GM23338 (cell line): ENCODE measurements around the gene ABCC1. TPM values are rescaled to one million over a fixed set of nuclear protein-coding genes. Genes with fewer than 3 reads are reported as not detected.

Experiments used
- ATAC-seq: fragments of 200-7000 bp; cut with Tn5 transposase; 3 replicates; pipeline ENCODE4 v1.9.1; 2020
- DNase-seq: peaks from one replicate; pipeline ENCODE4 v3.0.0-alpha.2; 2015; ENCODE audit warnings: low spot score
- H2AFZ ChIP-seq: fragments of 200-600 bp; sonication (generic); 2 replicates; pipeline ENCODE4 v1.8.0; 2016; ENCODE audit warnings: antibody characterized with exemption, mild to moderate bottlenecking, moderate library complexity
- H3F3A ChIP-seq: fragments of 200-600 bp; sonication (generic); replicated peaks from 2 replicates; pipeline ENCODE4 v1.8.0; 2017; ENCODE audit warnings: antibody characterized with exemption, mixed run types, low read depth
- H3K27ac ChIP-seq: fragments of 200-600 bp; sonication (generic); 2 replicates; pipeline ENCODE4 v1.6.1; 2016; ENCODE audit warnings: low read depth
- H3K27me3 ChIP-seq: fragments of 200-600 bp; sonication (generic); 2 replicates; pipeline ENCODE4 v1.8.0; 2016; ENCODE audit warnings: mild to moderate bottlenecking, mixed run types, moderate library complexity; ENCODE audit not compliant: insufficient read depth
- H3K36me3 ChIP-seq: fragments of 200-600 bp; sonication (generic); 2 replicates; pipeline ENCODE4 v1.8.0; 2016; ENCODE audit warnings: mild to moderate bottlenecking; ENCODE audit not compliant: insufficient read depth
- H3K4me1 ChIP-seq: fragments of 200-600 bp; sonication (generic); 2 replicates; pipeline ENCODE4 v1.8.0; 2016; ENCODE audit warnings: mild to moderate bottlenecking, moderate library complexity; ENCODE audit not compliant: insufficient read depth
- H3K4me2 ChIP-seq: fragments of 200-600 bp; sonication (generic); 2 replicates; pipeline ENCODE4 v1.7.1; 2017; ENCODE audit warnings: mixed run types
- H3K4me3 ChIP-seq: fragments of 200-600 bp; sonication (generic); 2 replicates; pipeline ENCODE4 v1.6.1; 2016; ENCODE audit warnings: mixed run types
- H3K79me2 ChIP-seq: fragments of 200-600 bp; sonication (generic); replicated peaks from 2 replicates; pipeline ENCODE4 v1.8.0; 2017; ENCODE audit warnings: mild to moderate bottlenecking; ENCODE audit not compliant: insufficient read depth
- H3K9me2 ChIP-seq: fragments of 200-600 bp; sonication (generic); 2 replicates; pipeline ENCODE4 v1.8.0; 2017; ENCODE audit not compliant: insufficient read depth
- H4K20me1 ChIP-seq: fragments of 200-600 bp; sonication (generic); replicated peaks from 2 replicates; pipeline ENCODE4 v1.8.0; 2017; ENCODE audit warnings: mild to moderate bottlenecking; ENCODE audit not compliant: insufficient read depth
- H3K27ac Mint-ChIP-seq: 2 replicates; pipeline ENCODE4 v1.8.0; 2020; ENCODE audit warnings: inconsistent platforms, mild to moderate bottlenecking, moderate library complexity, mixed read lengths
- H3K27me3 Mint-ChIP-seq: 3 replicates; pipeline ENCODE4 v1.8.0; 2022; ENCODE audit warnings: low read depth, mild to moderate bottlenecking, moderate library complexity, mixed read lengths, inconsistent platforms; ENCODE audit not compliant: insufficient read depth, poor library complexity
- H3K36me3 Mint-ChIP-seq: 3 replicates; pipeline ENCODE4 v1.8.0; 2021; ENCODE audit warnings: low read depth, mild to moderate bottlenecking, inconsistent platforms, moderate library complexity, mixed read lengths
- H3K4me1 Mint-ChIP-seq: 3 replicates; pipeline ENCODE4 v1.8.0; 2020; ENCODE audit warnings: mild to moderate bottlenecking, inconsistent platforms, mixed read lengths
- H3K4me3 Mint-ChIP-seq: 3 replicates; pipeline ENCODE4 v1.8.0; 2021; ENCODE audit warnings: moderate library complexity, mild to moderate bottlenecking, inconsistent platforms, mixed read lengths
- H3K9me3 Mint-ChIP-seq: 3 replicates; pipeline ENCODE4 v1.8.0; 2020; ENCODE audit warnings: moderate library complexity, mild to moderate bottlenecking, inconsistent platforms, mixed read lengths
- CREB1 ChIP-seq: fragments of 250-450 bp; sonication (Bioruptor Pico); IDR thresholded peaks from 2 replicates; pipeline ENCODE4 v1.5.0; 2020; ENCODE audit warnings: low read depth, mild to moderate bottlenecking, moderate library complexity
- EZH2 ChIP-seq: fragments of 200-600 bp; sonication (generic); IDR thresholded peaks from one replicate; pipeline ENCODE4 v1.8.0; 2017; ENCODE audit warnings: antibody characterized with exemption, mild to moderate bottlenecking, low read depth; ENCODE audit not compliant: unreplicated experiment
- EZH2phosphoT487 ChIP-seq: fragments of 200-600 bp; sonication (generic); IDR thresholded peaks from one replicate; pipeline ENCODE4 v1.8.1; 2018; ENCODE audit warnings: antibody characterized with exemption; ENCODE audit not compliant: unreplicated experiment
- JUNB ChIP-seq: IDR thresholded peaks from one replicate; pipeline ENCODE4 v1.6.1; 2016; ENCODE audit warnings: antibody characterized with exemption; ENCODE audit not compliant: unreplicated experiment
- NANOG ChIP-seq: IDR thresholded peaks from 2 replicates; pipeline ENCODE4 v1.6.1; 2016; ENCODE audit warnings: antibody characterized with exemption, borderline replicate concordance
- POLR2AphosphoS5 ChIP-seq: IDR thresholded peaks from 2 replicates; pipeline ENCODE4 v1.6.1; 2016; ENCODE audit warnings: antibody characterized with exemption, low read depth
- REST ChIP-seq: IDR thresholded peaks from one replicate; pipeline ENCODE4 v1.6.1; 2018; ENCODE audit warnings: antibody characterized with exemption; ENCODE audit not compliant: unreplicated experiment
- STAT1 ChIP-seq: IDR thresholded peaks from one replicate; pipeline ENCODE4 v1.6.1; 2016; ENCODE audit warnings: antibody characterized with exemption; ENCODE audit not compliant: unreplicated experiment
- ZNF114 ChIP-seq: fragments of 250-450 bp; sonication (Bioruptor Pico); IDR thresholded peaks from 2 replicates; pipeline ENCODE4 v1.5.0; 2020; ENCODE audit warnings: mild to moderate bottlenecking, moderate library complexity
- ZNF331 ChIP-seq: fragments of 250-450 bp; sonication (Bioruptor Pico); IDR thresholded peaks from 2 replicates; pipeline ENCODE4 v1.5.0; 2020; ENCODE audit warnings: low read depth, mild to moderate bottlenecking, moderate library complexity
- ZNF462 ChIP-seq: fragments of 250-450 bp; sonication (Bioruptor Pico); IDR thresholded peaks from 2 replicates; pipeline ENCODE4 v1.5.0; 2020; ENCODE audit warnings: mild to moderate bottlenecking, moderate library complexity
- polyA plus RNA-seq: library from polyadenylated mRNA; unstranded; fragments of >200 nt; fragmentation: Nextera tagmentation; extraction: Ambion mirVana; gene quantifications from 2 replicates; pipeline ENCODE4 v1.2.1, GENCODE V29; 2016
- total RNA-seq: library from RNA; depleted of rRNA; stranded (reverse); fragments of >200 nt; shearing (Covaris generic); gene quantifications from 2 replicates; pipeline ENCODE4 v1.2.3, GENCODE V29; 2014
- TF ChIP-seq, protein P1 (sequence below): IDR thresholded peaks from 2 replicates; pipeline ENCODE4 v1.6.1; 2016; ENCODE audit warnings: antibody characterized with exemption
- TF ChIP-seq, protein P2 (sequence below), 2 experiments: fragments of 200-600 bp in 1 of 2; sonication (generic) in 1 of 2; conservative IDR thresholded peaks; 2 replicates each; pipeline versions ENCODE4 v1.5.1 to v1.6.1; 2016 to 2017; ENCODE audit warnings: antibody characterized with exemption in 2 of 2, low read depth in 2 of 2, mild to moderate bottlenecking in 2 of 2, moderate library complexity in 1 of 2

The ABCC1 gene
- total and polyA plus RNA-seq, 2 experiments from 2014 or later, result 11.0 to 46.6 TPM

DNA sequence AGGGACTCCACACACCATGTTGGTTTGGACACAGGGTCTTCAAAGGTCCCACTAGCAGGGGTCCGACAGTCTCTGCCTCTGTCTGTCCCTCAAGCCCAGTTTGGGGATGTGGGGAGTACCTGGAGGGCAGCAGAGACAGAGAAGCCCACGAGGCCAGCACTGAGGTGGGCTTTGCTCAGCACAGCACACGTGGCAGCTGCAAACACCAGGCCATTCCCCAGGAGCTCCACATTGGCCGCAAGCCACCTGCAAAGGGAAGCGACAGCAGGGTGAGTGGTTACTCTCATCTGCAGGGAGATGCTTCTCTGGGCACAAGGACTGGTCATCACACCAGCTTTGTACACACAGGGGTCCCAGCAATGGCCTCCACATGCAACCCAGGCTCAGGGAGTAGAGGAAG lies 211.9 kb downstream of the ABCC1 start:
- Histone ChIP-seq H3K9me2 (no peaks in the 10 kb centered on the region; the same call in 1 of the 2 replicates), H3K4me2 (no peak overlapping the region), H3K4me1 (no peaks in the 10 kb centered on the region), H3F3A (no peaks in the 10 kb centered on the region), H3K27me3 (no peaks in the 10 kb centered on the region), H3K4me3 (no peak overlapping the region), H2AFZ (no peak overlapping the region), H3K36me3 (no peaks in the 10 kb centered on the region), H3K27ac (no peak overlapping the region), H3K79me2 (no peaks in the 10 kb centered on the region), H4K20me1 (no peaks in the 10 kb centered on the region)
- Mint-ChIP-seq H3K4me3 (no peak overlapping the region), H3K27me3 (peaks cover 11% of the 10 kb centered on the region), H3K4me1 (no peaks in the 10 kb centered on the region), H3K27ac (no peak overlapping the region), H3K9me3 (peaks cover 56% of the 10 kb centered on the region), H3K36me3 (peaks cover 18% of the 10 kb centered on the region)
- ATAC-seq (no peak), DNase-seq (no peak)
- TF ChIP-seq, protein P1, sequence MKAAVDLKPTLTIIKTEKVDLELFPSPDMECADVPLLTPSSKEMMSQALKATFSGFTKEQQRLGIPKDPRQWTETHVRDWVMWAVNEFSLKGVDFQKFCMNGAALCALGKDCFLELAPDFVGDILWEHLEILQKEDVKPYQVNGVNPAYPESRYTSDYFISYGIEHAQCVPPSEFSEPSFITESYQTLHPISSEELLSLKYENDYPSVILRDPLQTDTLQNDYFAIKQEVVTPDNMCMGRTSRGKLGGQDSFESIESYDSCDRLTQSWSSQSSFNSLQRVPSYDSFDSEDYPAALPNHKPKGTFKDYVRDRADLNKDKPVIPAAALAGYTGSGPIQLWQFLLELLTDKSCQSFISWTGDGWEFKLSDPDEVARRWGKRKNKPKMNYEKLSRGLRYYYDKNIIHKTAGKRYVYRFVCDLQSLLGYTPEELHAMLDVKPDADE, result no peak
- TF ChIP-seq STAT1, result no peak
- no peak for TF ChIP-seq ZNF462
- no peak for TF ChIP-seq EZH2
- TF ChIP-seq, protein P2, sequence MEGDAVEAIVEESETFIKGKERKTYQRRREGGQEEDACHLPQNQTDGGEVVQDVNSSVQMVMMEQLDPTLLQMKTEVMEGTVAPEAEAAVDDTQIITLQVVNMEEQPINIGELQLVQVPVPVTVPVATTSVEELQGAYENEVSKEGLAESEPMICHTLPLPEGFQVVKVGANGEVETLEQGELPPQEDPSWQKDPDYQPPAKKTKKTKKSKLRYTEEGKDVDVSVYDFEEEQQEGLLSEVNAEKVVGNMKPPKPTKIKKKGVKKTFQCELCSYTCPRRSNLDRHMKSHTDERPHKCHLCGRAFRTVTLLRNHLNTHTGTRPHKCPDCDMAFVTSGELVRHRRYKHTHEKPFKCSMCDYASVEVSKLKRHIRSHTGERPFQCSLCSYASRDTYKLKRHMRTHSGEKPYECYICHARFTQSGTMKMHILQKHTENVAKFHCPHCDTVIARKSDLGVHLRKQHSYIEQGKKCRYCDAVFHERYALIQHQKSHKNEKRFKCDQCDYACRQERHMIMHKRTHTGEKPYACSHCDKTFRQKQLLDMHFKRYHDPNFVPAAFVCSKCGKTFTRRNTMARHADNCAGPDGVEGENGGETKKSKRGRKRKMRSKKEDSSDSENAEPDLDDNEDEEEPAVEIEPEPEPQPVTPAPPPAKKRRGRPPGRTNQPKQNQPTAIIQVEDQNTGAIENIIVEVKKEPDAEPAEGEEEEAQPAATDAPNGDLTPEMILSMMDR (conservative IDR thresholded peaks at IDR 0.05; ENCODE audit: low read depth in 2 of 2), result no peak
- no peak for TF ChIP-seq EZH2phosphoT487
- no peak for TF ChIP-seq REST
- TF ChIP-seq ZNF331 (CRISPR knock-in tag), result no peak
- no peak for TF ChIP-seq CREB1 (CRISPR knock-in tag)
- no peak for TF ChIP-seq POLR2AphosphoS5
- no peak for TF ChIP-seq JUNB
- TF ChIP-seq ZNF114 (CRISPR knock-in tag), result no peak
- TF ChIP-seq NANOG, result no peak
